GM12864 (cell line): ENCODE results near the gene TUBB1.
"Not testable (repeated sequence)": the region's sequence is repeated elsewhere in the genome, so short reads cannot be mapped to it uniquely, and the experiment has no call there.

Source experiments
- DNase-seq: peaks from one replicate; pipeline ENCODE4 v3.0.0-alpha.2; 2011; ENCODE audit warnings: low read depth
- H3K4me3 ChIP-seq: 2 replicates; pipeline ENCODE4 v1.5.1; 2011; ENCODE audit warnings: mild to moderate bottlenecking, low read depth, low read length, control low read depth
- CTCF ChIP-seq: IDR thresholded peaks from 2 replicates; pipeline ENCODE4 v1.5.1; 2011; ENCODE audit warnings: low read depth, mild to moderate bottlenecking, moderate library complexity, low read length, control low read depth, inconsistent platforms; ENCODE audit errors: missing control alignments

Gene TUBB1

GRCh38 chr20:59037386-59037785 lies 18.2 kb downstream of the TUBB1 start:
- no peak for TF ChIP-seq CTCF
- DNase-seq, result no peak
- H3K4me3 ChIP-seq, result no peak overlapping the region

- no peak for TF ChIP-seq CTCF
- no peak for DNase-seq
- H3K4me3 ChIP-seq, result no peak overlapping the region
These were observed 20.0 kb downstream of the TUBB1 start for GRCh38 chr20:59039233-59039632.

- TF ChIP-seq CTCF, result no peak
- peak overlapping the region; percentile 91 for H3K4me3 ChIP-seq
- DNase-seq, result no peak
These were observed 21.4 kb downstream of the TUBB1 start for GRCh38 chr20:59040667-59041066.

GRCh38 chr20:59041487-59041886 lies 22.3 kb downstream of the TUBB1 start:
- DNase-seq, result not testable (repeated sequence)
- peak overlapping the region; percentile 91 for H3K4me3 ChIP-seq

- peak; percentile 12 for TF ChIP-seq CTCF
- peak within 1 kb of the TSS; percentile 91 for H3K4me3 ChIP-seq
- DNase-seq, result no peak
These were observed 23.0 kb downstream of the TUBB1 start, which contains the start of gene PRELID3B for GRCh38 chr20:59042151-59042795. Gene PRELID3B (minus strand): TSS chr20:59042786. CDS start chr20:59042730, 56 bp downstream.

GRCh38 chr20:59042796-59043631 lies 23.8 kb downstream of the TUBB1 start:
- DNase-seq, result peak; percentile 63
- H3K4me3 ChIP-seq, result peak overlapping the region; percentile 91
- no peak for TF ChIP-seq CTCF

GRCh38 chr20:59043698-59044097 lies 24.5 kb downstream of the TUBB1 start:
- peak overlapping the region; percentile 78; the same call in 1 of the 2 replicates for H3K4me3 ChIP-seq
- no peak for TF ChIP-seq CTCF
- no peak for DNase-seq
